Measurements from ENCODE around the gene GRM1. TPM values are rescaled to one million over a fixed set of nuclear protein-coding genes. Genes with fewer than 3 reads are reported as not detected.

GRM1 gene
- total and polyA plus RNA-seq, 2 experiments from 2014 or later = 0.29 to 0.63 TPM

DNA sequence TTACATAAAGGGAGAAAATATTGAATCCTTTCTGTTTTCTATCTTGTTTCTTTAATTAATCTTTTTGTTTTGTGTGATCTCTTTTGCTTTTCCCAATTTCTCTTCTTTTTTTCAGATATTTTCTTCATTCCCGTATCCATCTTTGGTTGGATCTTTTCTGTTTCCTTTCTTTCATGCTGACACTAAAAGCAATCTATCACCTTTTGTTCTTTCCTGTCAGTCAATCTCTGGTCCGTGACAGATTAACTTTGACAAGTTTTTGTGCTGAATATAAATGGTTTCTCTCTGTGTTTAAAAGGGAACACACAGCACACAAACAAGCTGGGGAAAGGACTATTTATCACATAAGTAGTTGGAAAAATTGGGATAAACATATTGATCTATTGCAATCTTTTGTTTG is 162.8 kb downstream of the GRM1 start (continued):
- TF ChIP-seq, protein P1, sequence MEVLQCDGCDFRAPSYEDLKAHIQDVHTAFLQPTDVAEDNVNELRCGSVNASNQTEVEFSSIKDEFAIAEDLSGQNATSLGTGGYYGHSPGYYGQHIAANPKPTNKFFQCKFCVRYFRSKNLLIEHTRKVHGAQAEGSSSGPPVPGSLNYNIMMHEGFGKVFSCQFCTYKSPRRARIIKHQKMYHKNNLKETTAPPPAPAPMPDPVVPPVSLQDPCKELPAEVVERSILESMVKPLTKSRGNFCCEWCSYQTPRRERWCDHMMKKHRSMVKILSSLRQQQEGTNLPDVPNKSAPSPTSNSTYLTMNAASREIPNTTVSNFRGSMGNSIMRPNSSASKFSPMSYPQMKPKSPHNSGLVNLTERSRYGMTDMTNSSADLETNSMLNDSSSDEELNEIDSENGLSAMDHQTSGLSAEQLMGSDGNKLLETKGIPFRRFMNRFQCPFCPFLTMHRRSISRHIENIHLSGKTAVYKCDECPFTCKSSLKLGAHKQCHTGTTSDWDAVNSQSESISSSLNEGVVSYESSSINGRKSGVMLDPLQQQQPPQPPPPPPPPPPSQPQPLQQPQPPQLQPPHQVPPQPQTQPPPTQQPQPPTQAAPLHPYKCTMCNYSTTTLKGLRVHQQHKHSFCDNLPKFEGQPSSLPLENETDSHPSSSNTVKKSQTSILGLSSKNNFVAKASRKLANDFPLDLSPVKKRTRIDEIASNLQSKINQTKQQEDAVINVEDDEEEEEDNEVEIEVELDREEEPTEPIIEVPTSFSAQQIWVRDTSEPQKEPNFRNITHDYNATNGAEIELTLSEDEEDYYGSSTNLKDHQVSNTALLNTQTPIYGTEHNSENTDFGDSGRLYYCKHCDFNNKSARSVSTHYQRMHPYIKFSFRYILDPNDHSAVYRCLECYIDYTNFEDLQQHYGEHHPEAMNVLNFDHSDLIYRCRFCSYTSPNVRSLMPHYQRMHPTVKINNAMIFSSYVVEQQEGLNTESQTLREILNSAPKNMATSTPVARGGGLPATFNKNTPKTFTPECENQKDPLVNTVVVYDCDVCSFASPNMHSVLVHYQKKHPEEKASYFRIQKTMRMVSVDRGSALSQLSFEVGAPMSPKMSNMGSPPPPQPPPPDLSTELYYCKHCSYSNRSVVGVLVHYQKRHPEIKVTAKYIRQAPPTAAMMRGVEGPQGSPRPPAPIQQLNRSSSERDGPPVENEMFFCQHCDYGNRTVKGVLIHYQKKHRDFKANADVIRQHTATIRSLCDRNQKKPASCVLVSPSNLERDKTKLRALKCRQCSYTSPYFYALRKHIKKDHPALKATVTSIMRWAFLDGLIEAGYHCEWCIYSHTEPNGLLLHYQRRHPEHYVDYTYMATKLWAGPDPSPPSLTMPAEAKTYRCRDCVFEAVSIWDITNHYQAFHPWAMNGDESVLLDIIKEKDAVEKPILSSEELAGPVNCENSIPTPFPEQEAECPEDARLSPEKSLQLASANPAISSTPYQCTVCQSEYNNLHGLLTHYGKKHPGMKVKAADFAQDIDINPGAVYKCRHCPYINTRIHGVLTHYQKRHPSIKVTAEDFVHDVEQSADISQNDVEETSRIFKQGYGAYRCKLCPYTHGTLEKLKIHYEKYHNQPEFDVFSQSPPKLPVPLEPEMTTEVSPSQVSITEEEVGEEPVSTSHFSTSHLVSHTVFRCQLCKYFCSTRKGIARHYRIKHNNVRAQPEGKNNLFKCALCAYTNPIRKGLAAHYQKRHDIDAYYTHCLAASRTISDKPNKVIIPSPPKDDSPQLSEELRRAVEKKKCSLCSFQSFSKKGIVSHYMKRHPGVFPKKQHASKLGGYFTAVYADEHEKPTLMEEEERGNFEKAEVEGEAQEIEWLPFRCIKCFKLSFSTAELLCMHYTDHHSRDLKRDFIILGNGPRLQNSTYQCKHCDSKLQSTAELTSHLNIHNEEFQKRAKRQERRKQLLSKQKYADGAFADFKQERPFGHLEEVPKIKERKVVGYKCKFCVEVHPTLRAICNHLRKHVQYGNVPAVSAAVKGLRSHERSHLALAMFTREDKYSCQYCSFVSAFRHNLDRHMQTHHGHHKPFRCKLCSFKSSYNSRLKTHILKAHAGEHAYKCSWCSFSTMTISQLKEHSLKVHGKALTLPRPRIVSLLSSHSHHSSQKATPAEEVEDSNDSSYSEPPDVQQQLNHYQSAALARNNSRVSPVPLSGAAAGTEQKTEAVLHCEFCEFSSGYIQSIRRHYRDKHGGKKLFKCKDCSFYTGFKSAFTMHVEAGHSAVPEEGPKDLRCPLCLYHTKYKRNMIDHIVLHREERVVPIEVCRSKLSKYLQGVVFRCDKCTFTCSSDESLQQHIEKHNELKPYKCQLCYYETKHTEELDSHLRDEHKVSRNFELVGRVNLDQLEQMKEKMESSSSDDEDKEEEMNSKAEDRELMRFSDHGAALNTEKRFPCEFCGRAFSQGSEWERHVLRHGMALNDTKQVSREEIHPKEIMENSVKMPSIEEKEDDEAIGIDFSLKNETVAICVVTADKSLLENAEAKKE (CRISPR knock-in tag; IDR thresholded peaks at IDR 0.05) = no peak
- no peak for TF ChIP-seq JUNB (IDR thresholded peaks at IDR 0.05; ENCODE audit: unreplicated experiment)

DNA sequence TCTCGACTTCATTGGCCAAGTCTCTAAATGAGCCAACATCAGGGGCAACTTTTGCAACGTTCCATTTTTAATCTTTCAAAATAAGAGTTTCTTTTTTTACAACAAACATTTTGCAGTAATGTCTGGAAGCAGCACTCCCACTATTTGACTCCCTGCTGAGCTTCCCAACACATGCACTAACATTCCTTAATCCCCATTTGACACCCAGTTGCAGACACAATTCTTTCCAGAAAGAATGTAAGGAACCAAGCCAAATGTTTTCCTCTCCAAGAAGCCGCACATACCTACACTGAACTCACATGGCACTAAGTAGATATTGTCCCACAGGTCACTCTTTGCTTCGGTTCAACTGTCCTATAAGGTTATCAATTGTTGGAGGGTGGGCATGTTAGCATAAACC is 165.6 kb downstream of the GRM1 start:
- no peak overlapping the region for H3K27ac ChIP-seq (ENCODE audit: low read depth)
- H3K27me3 ChIP-seq (ENCODE audit: insufficient read depth) = no peaks in the 10 kb centered on the region
- no peak overlapping the region for H3K4me2 ChIP-seq
- no peaks in the 10 kb centered on the region for H3K36me3 ChIP-seq (ENCODE audit: insufficient read depth)
- no peaks in the 10 kb centered on the region for H3K4me1 ChIP-seq (ENCODE audit: insufficient read depth)
- no peak overlapping the region for H2AFZ ChIP-seq
- H3K4me1 Mint-ChIP-seq = peaks cover 2% of the 10 kb centered on the region; the same call in 2 of the 3 replicates
- H3K4me3 ChIP-seq = no peak overlapping the region
- no peaks in the 10 kb centered on the region for H4K20me1 ChIP-seq (replicated peaks; ENCODE audit: insufficient read depth)
- DNase-seq (ENCODE audit: low spot score) = peak; percentile 8
- H3K9me3 Mint-ChIP-seq = no peaks in the 10 kb centered on the region
- H3K27me3 Mint-ChIP-seq (ENCODE audit: insufficient read depth, low read depth, poor library complexity) = no peaks in the 10 kb centered on the region
- H3F3A ChIP-seq (replicated peaks; ENCODE audit: low read depth) = no peaks in the 10 kb centered on the region
- no peaks in the 10 kb centered on the region for H3K79me2 ChIP-seq (replicated peaks; ENCODE audit: insufficient read depth)
- ATAC-seq = no peak
- no peaks in the 10 kb centered on the region for H3K36me3 Mint-ChIP-seq (ENCODE audit: low read depth)
- no peak overlapping the region for H3K4me3 Mint-ChIP-seq
- no peak overlapping the region for H3K27ac Mint-ChIP-seq
- H3K9me2 ChIP-seq (ENCODE audit: insufficient read depth) = peaks cover 3% of the 10 kb centered on the region; the same call in 1 of the 2 replicates
- TF ChIP-seq EZH2 (IDR thresholded peaks at IDR 0.05; ENCODE audit: low read depth, unreplicated experiment) (no peak), STAT1 (IDR thresholded peaks at IDR 0.05; ENCODE audit: unreplicated experiment) (no peak), JUNB (IDR thresholded peaks at IDR 0.05; ENCODE audit: unreplicated experiment) (no peak), CREB1 (CRISPR knock-in tag; IDR thresholded peaks at IDR 0.05; ENCODE audit: low read depth) (no peak)
- TF ChIP-seq, protein P1 (CRISPR knock-in tag; IDR thresholded peaks at IDR 0.05) = no peak
- TF ChIP-seq, protein P2, sequence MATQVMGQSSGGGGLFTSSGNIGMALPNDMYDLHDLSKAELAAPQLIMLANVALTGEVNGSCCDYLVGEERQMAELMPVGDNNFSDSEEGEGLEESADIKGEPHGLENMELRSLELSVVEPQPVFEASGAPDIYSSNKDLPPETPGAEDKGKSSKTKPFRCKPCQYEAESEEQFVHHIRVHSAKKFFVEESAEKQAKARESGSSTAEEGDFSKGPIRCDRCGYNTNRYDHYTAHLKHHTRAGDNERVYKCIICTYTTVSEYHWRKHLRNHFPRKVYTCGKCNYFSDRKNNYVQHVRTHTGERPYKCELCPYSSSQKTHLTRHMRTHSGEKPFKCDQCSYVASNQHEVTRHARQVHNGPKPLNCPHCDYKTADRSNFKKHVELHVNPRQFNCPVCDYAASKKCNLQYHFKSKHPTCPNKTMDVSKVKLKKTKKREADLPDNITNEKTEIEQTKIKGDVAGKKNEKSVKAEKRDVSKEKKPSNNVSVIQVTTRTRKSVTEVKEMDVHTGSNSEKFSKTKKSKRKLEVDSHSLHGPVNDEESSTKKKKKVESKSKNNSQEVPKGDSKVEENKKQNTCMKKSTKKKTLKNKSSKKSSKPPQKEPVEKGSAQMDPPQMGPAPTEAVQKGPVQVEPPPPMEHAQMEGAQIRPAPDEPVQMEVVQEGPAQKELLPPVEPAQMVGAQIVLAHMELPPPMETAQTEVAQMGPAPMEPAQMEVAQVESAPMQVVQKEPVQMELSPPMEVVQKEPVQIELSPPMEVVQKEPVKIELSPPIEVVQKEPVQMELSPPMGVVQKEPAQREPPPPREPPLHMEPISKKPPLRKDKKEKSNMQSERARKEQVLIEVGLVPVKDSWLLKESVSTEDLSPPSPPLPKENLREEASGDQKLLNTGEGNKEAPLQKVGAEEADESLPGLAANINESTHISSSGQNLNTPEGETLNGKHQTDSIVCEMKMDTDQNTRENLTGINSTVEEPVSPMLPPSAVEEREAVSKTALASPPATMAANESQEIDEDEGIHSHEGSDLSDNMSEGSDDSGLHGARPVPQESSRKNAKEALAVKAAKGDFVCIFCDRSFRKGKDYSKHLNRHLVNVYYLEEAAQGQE (IDR thresholded peaks at IDR 0.05; ENCODE audit: unreplicated experiment) = no peak
